GM19468 (cell line): ENCODE results near the gene ECT2.
"Not testable (repeated sequence)": the region's sequence is repeated elsewhere in the genome, so short reads cannot be mapped to it uniquely, and the experiment has no call there.

Experiments
- ATAC-seq: cut with Tn5 transposase; IDR thresholded peaks from one replicate; pipeline ENCODE4 v1.9.1; 2021; ENCODE audit warnings: mild to moderate bottlenecking, moderate library complexity, moderate number of reproducible peaks; ENCODE audit not compliant: unreplicated experiment; ENCODE audit errors: extremely low read depth

The ECT2 gene

DNA sequence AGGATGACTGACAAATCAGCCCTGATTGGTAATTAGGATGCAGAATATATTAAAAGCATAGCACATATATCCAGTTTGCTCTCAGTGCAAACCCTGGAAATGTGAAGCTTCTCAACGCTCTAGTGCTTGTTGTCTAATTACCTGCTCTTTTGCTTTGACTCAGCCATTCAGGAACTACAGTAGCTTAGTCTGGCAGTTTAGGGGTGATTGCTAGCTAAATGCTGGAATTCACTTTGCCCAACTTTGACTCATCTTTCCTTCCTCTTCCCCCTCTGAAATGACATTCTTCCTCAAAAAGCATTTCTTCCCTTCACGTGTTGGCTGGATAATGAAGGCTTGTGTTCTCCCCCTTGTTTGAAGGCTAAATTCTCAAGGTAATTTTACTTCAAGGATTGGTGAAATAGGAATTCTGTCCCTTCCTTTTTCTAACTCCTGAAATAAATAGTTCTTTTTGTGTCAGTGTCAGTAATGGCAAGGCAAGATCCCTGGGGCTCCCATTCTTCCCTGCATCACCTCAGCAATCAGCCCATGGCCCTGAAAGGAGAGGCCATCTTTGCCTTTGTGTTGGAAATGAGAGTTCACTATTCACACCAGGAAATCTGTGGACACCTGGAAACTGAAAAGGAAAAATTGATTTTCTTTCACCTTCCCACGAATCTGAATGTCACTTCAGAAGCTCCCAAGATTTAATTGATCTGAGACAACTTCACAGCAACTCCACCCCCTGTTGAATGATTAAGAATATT lies 103.6 kb downstream of the ECT2 start:
- ATAC-seq = no peak

DNA sequence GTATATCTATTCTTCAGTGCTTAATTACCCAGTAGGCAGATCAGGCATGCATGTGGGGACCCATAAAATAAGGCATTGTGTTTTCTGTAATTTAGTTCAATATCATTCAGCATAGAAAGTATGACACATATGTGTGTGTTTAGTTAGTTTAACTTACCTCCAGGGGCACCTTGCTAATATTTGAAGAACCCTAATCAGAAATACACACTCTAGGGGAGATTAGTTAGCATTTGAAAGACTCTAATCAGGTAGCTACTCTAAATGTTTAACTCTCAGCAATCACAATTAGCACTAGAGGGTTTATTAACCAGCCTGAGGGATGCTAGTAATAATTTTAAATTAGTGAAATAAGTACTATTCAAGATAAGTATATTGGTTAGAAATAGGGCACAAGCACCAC lies 104.5 kb downstream of the ECT2 start:
- no peak for ATAC-seq

DNA sequence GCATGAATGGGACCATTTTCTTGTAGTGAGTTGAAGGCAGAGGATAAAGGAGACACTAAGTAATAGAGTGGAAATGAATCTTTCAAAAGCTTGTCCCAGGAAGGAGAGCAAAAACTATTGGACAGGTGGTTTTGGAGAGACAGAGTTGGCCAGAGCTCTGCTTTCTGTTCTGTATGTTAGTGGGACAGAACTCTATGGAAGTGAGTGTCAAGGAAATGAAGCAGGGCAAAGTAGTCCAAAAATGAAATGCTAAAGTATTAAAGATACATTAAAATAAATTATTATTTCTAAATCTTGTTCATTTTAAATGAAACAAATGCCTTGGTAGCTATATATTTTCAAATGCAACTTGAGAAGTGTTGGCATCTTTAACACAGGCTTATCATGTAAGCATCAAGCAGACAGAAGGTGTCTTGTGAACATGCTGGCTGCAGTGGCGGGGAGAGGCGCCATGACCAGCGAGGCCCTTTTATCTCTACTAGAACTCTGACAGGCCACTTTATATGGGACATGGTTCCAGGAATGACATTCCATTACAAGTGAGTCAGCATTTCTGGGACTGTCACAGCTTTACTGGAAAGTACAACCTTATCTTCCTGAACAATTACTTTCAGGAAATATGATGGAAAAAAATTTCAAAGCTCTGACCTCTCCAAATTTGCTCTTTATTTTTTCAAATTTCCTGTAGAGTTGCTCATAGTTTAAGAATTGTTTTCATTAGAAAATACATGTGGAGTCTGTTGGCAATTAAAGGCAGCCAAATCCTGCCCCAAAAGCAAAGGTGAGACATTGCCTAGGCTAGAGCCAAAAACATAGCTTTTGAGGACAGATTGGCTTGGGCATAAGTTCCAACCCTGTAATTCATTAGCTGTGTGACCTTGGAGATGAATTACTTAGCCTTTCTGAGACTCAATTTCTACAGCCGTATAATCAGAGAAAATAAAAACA lies 106.5 kb downstream of the ECT2 start:
- ATAC-seq = no peak

DNA sequence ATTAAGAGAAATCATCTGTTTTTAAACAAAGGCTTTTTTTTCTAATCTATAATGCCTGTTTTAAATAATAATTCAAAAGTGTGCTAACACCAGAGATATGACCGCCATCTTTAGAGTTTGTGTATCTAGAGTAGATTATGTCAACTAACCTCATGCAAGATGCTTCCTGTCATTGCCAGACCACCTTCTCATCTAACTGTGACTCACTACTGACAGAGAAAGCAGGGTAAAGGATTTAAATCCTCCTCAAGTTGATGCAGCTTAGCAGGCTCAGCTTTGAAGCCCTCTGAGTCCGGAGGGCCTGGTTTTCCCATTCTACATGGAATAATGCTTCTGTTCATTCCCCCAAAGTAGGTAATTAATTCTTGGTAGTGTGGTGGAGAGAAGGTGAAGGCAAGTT lies 108.5 kb downstream of the ECT2 start:
- no peak for ATAC-seq

DNA sequence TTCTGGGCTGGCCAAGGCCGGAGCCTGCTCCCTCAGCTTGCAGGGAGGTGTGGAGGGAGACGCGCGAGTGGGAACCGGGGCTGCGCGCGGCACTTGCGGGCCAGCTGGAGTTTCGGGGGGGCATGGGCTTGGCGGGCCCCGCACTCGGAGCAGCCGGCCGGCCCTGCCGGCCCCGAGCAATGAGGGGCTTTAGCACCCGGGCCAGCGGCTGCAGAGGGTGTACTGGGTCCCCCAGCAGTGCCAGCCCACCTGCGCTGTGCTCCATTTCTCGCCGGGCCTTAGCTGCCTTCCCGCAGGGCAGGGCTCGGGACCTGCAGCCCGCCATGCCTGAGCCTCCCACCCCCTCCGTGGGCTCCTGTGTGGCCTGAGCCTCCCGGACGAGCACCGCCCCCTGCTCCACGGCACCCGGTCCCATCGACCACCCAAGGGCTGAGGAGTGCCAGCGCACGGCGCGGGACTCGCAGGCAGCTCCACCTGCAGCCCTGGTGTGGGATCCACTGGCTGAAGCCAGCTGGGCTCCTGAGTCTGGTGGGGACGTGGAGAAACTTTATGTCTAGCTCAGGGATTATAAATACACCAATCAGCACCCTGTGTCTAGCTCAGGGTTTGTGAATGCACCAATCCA lies 116.3 kb downstream of the ECT2 start:
- not testable (repeated sequence) for ATAC-seq

DNA sequence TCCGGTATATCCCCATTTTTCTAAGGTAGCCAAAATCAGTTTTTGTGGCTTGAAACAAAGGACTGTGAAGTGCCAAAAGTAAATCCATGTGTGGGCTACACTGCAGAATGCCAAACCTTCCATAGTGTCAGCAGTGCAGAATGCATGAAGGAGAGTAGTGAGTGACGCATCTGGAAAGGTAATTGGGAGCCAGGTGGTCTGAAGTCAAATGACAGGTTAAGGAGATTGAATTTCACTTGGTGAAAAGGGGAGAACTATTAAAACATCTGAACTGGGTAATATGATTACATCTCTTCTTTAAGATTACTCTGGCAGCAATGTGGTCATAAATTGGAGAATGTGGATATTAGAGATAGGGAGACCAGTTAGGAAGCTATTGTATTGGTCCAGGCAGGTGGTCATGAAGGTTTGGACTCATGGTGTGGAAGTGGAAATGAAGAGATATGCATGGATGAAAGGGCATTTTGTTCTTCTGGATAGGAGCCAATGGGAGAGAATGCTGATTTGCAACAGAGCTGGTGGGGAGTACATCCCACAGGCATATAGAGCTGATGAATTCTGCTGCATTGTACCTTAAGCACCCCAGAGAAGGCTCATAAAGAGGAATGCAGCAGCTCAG lies 118.2 kb downstream of the ECT2 start:
- ATAC-seq = no peak

DNA sequence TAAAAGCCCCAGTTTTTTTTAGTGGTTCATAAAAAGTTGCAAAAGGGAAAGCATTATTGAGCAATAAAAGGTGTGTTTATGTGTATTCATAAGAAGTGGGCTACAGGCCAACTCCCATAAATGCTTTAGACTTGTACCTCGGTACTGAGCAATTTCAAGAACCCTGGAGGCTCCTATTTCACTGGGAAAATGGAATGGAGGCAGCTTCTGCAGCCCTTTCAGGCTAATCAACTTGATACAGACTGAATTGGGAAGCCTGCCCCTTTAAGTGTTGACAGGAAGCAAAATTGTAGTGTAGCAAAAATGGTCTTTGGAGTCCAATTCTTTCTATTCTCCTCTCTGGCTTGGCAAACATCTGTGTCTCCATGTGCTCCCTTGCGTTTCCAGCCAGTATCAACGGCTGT lies 118.8 kb downstream of the ECT2 start:
- no peak for ATAC-seq

DNA sequence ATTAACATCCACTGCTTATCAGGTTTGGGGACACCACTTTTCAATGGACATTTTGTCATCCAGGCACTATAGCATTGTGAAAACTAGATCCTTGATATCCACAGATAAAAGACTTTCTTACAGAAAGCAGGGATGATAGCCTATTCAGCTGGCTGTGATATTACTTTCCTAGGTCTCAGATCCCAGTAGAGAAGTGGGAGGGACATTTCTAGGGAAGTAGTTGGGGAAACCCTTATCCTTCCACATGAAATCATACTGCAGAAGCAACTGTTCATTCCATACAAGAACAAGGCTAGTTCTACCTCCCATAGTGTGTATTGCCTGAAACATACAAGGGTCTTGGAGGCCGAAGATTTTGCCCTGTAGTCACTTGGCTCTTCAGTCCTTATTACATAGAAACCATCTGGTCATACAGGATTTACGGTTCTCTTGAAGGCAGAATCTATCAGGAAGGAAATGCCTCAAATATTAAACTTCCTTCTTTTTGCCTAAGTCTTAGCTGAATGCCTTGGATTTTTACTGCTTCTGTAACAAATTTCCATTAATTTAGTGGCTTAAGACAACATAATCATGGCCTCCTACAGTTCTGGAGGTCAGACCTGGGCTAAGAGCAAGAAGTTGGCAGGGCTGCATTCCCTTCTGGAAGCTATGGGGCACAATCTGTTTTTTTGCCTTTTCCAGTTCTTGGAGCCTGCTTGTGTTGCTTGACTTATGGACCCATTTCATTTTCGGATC lies 119.4 kb downstream of the ECT2 start:
- no peak for ATAC-seq
